Keratinocyte (primary cell): ENCODE data around the gene CEP95. TPM values are rescaled to one million over a fixed set of nuclear protein-coding genes. Genes with fewer than 3 reads are reported as not detected.

Source experiments
- DNase-seq: peaks from one replicate; pipeline ENCODE4 v3.0.0-alpha.2; 2011; ENCODE audit warnings: low read depth, missing footprints, low spot score
- FAIRE-seq: peaks from 2 replicates; lab custom pipeline; 2011; peaks lifted over from hg19 to GRCh38; lab: Jason Lieb, UNC
- H2AFZ ChIP-seq: 2 replicates; pipeline ENCODE4 v1.6.0; 2012; ENCODE audit warnings: low read length, control low read depth, inconsistent platforms; ENCODE audit not compliant: control insufficient read depth
- H3K27ac ChIP-seq: 2 replicates; pipeline ENCODE4 v1.5.1; 2011; ENCODE audit warnings: low read length; ENCODE audit not compliant: control insufficient read depth, insufficient read depth
- H3K27me3 ChIP-seq: 3 replicates; pipeline ENCODE4 v1.6.0; 2011; ENCODE audit warnings: low read length; ENCODE audit not compliant: control insufficient read depth, insufficient read depth; ENCODE audit errors: extremely low read depth
- H3K36me3 ChIP-seq, 2 experiments: 2 replicates in 1 of 2; 3 replicates in 1 of 2; pipeline ENCODE4 v1.5.1; 2011; ENCODE audit warnings: low read length in 2 of 2, mild to moderate bottlenecking in 1 of 2; ENCODE audit not compliant: control insufficient read depth in 2 of 2, insufficient read depth in 2 of 2; ENCODE audit errors: extremely low read depth in 1 of 2
- H3K4me1 ChIP-seq: 3 replicates; pipeline ENCODE4 v1.5.1; 2011; ENCODE audit warnings: low read length; ENCODE audit not compliant: control insufficient read depth, insufficient read depth; ENCODE audit errors: extremely low read depth
- H3K4me2 ChIP-seq: 3 replicates; pipeline ENCODE4 v1.6.0; 2011; ENCODE audit warnings: low read depth, low read length; ENCODE audit not compliant: control insufficient read depth, insufficient read depth; ENCODE audit errors: extremely low read depth
- H3K4me3 ChIP-seq, 3 experiments: fragments of 200-600 bp in 1 of 3; sonication (generic) in 1 of 3; 2 replicates in 2 of 3; 3 replicates in 1 of 3; pipeline ENCODE4 v1.5.1; 2011 to 2016; ENCODE audit warnings: low read length in 3 of 3, mild to moderate bottlenecking in 3 of 3, control low read depth in 2 of 3, inconsistent platforms in 1 of 3, low read depth in 1 of 3, mixed read lengths in 1 of 3, mixed run types in 1 of 3, moderate library complexity in 1 of 3; ENCODE audit not compliant: control insufficient read depth in 2 of 3, insufficient read depth in 2 of 3; ENCODE audit errors: extremely low read depth in 1 of 3
- H3K79me2 ChIP-seq: 2 replicates; pipeline ENCODE4 v1.6.0; 2012; ENCODE audit warnings: low read length; ENCODE audit not compliant: control insufficient read depth, insufficient read depth
- H3K9ac ChIP-seq: 3 replicates; pipeline ENCODE4 v1.6.0; 2011; ENCODE audit warnings: low read length; ENCODE audit not compliant: control insufficient read depth, insufficient read depth; ENCODE audit errors: extremely low read depth
- H3K9me1 ChIP-seq: 3 replicates; pipeline ENCODE4 v1.6.0; 2011; ENCODE audit warnings: low read length; ENCODE audit not compliant: control insufficient read depth, insufficient read depth; ENCODE audit errors: extremely low read depth
- H3K9me3 ChIP-seq: 2 replicates; pipeline ENCODE4 v1.5.1; 2012; ENCODE audit warnings: low read depth, low read length; ENCODE audit not compliant: control insufficient read depth
- H4K20me1 ChIP-seq: 3 replicates; pipeline ENCODE4 v1.6.0; 2011; ENCODE audit warnings: low read length; ENCODE audit not compliant: control insufficient read depth, insufficient read depth; ENCODE audit errors: extremely low read depth
- CTCF ChIP-seq, 3 experiments: IDR thresholded peaks in 1 of 3; conservative IDR thresholded peaks in 1 of 3; optimal IDR thresholded peaks in 1 of 3; 2 replicates in 2 of 3; 3 replicates in 1 of 3; pipeline versions ENCODE3 to v1.5.1; 2011; ENCODE audit warnings: low read length in 3 of 3, mild to moderate bottlenecking in 3 of 3, moderate library complexity in 2 of 3, control low read depth in 1 of 3, inconsistent platforms in 1 of 3; ENCODE audit not compliant: insufficient read depth in 2 of 3; ENCODE audit errors: extremely low read depth in 1 of 3
- EZH2 ChIP-seq: IDR thresholded peaks from one replicate; pipeline ENCODE4 v1.6.1; 2012; ENCODE audit warnings: inconsistent platforms, mild to moderate bottlenecking, low read length, moderate library complexity
- dilution Hi-C: fragments of 300-500 bp; cut with MboI; formaldehyde crosslinking; loops from one replicate; pipeline ENCODE4 v1.7.0; 2020; ENCODE audit warnings: low sequenced_read_pairs; ENCODE audit not compliant: extremely low pct_ligation_motif_present
- polyA plus RNA-seq, 5 experiments: library from polyadenylated mRNA; depleted of rRNA in 3 of 5; stranded (reverse) in 3 of 5; stranded (forward) in 1 of 5; unstranded in 1 of 5; fragments of >200 nt; gene quantifications; 1 replicate in 1 of 5; 2 replicates in 3 of 5; 3 replicates in 1 of 5; pipeline versions ENCODE4 v1.2.1 to v1.2.3, GENCODE V29; 2011 to 2012; ENCODE audit warnings: missing spikeins in 2 of 5, low read depth in 1 of 5, low replicate concordance in 1 of 5

CEP95 gene
- polyA plus RNA-seq, 1 donor (not counting 4 experiments of a cell fraction or from before 2014, with no cell fraction given), result 31.6 TPM

DNA sequence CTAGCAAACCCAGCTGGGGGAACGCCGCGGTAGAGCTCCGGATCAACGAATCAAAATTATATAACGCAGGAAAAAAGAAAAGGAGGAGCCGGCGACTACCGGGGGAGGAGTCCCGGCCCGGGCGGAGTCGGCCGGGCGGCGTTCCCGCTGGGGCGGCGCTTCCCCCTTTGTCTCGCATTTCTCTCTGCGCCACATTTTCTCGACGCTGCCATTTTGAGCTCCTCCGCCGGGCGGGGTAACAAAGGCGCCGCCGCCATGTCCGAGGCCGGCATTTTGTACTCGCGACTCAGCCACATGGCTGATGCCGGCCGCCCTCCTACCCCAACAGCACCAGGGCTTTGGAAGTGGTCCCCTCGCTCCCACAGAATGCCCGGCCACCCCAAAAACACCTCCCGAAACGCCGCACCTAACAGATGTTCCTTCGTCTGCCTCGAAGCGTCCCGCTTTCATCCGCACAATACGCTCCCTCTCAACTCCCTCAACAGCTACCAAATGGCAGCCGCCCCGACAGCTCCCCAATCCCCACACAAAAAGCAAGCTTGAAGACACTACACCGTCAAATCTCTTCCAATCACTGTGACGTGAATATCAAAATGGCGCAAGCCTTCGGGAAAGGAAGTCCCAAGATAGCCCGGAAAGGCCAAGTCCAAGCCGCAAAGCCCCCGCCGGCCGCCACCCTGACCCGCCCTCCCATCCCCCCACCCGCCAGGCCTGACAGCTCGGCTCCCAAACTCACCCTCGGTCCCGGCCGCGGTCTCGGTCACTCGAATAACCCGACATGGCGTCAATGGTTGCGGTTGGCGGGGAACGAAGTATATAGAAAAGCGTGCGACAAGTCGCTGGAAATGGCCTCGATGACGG is 1.2 kb upstream of the CEP95 start:
- Histone ChIP-seq H3K27me3 (no peaks in the 10 kb centered on the region), H3K4me1 (peaks cover 50% of the 10 kb centered on the region), H4K20me1 (peaks cover 36% of the 10 kb centered on the region), H3K4me2 (peak overlapping the region; percentile 96), H3K27ac (peak overlapping the region; percentile 99), H3K4me3 (peak overlapping the region; percentile 75 to 100 (median 95)), H3K9ac (peak overlapping the region; percentile 100), H3K36me3 (peaks cover 20 to 60% of the 10 kb centered on the region in 2 experiments), H3K9me3 (no peaks in the 10 kb centered on the region), H3K79me2 (peaks cover 86% of the 10 kb centered on the region), H2AFZ (no peak overlapping the region), H3K9me1 (no peaks in the 10 kb centered on the region)
- FAIRE-seq (no peak), DNase-seq (no peak)
- TF ChIP-seq EZH2, result no peak
- no peak for TF ChIP-seq CTCF (optimal IDR thresholded peaks at IDR 0.05 in 1 of 3, IDR thresholded peaks at IDR 0.05 in 1 of 3, conservative IDR thresholded peaks at IDR 0.05 in 1 of 3; ENCODE audit: extremely low read depth in 1 of 3, insufficient read depth in 2 of 3, low read length in 3 of 3)
- dilution Hi-C loops, result no loop called here

DNA sequence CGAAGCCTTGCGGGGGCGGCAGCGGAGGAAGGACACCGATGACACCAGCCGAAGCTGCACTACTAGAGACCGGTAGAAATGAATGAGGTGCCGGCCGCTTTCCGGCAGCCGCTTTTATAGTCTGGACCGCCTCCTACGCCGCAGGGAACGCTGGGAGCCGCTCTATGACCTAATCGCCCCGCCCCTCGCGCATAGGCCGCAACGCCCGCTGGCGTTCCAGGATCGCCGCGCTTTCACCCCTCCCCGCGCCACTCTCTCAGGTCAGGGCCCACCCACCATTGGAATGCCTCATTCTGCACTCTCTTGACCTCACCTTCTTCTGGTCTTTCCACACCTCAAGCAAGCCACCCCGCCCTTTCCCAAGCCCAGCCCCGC is 589 bp upstream of the CEP95 start, which contains the start of gene DDX5:
DDX5 (minus strand) TSS at position 89 of the 375 bp plus-strand sequence. CDS start 170 bp downstream, outside the sequence.
- Histone ChIP-seq H3K36me3 (peaks cover 14 to 56% of the 10 kb centered on the region in 2 experiments), H3K4me1 (peaks cover 44% of the 10 kb centered on the region), H2AFZ (peak within 1 kb of the TSS; percentile 68), H3K4me2 (peak within 1 kb of the TSS; percentile 96), H3K4me3 (peak within 1 kb of the TSS; percentile 75 to 100 (median 95)), H3K9me1 (no peaks in the 10 kb centered on the region), H3K9ac (peak within 1 kb of the TSS; percentile 100), H3K27ac (peak within 1 kb of the TSS; percentile 99), H3K27me3 (no peaks in the 10 kb centered on the region), H3K79me2 (peaks cover 82% of the 10 kb centered on the region), H3K9me3 (no peaks in the 10 kb centered on the region), H4K20me1 (peaks cover 36% of the 10 kb centered on the region)
- DNase-seq (peak; percentile 98), FAIRE-seq (no peak)
- TF ChIP-seq EZH2 (no peak), CTCF (optimal IDR thresholded peaks at IDR 0.05 in 1 of 3, IDR thresholded peaks at IDR 0.05 in 1 of 3, conservative IDR thresholded peaks at IDR 0.05 in 1 of 3; ENCODE audit: extremely low read depth in 1 of 3, insufficient read depth in 2 of 3, low read length in 3 of 3) (no peak)
- dilution Hi-C loops, result no loop called here
